ENCODE measurements around the gene KCNJ1. TPM values are rescaled to one million over a fixed set of nuclear protein-coding genes. Genes with fewer than 3 reads are reported as not detected.

The KCNJ1 gene
- total and polyA plus RNA-seq, 9 of the 15 experiments (the other 6 are each of a cell fraction or from before 2014, with no cell fraction given), result not detected

DNA sequence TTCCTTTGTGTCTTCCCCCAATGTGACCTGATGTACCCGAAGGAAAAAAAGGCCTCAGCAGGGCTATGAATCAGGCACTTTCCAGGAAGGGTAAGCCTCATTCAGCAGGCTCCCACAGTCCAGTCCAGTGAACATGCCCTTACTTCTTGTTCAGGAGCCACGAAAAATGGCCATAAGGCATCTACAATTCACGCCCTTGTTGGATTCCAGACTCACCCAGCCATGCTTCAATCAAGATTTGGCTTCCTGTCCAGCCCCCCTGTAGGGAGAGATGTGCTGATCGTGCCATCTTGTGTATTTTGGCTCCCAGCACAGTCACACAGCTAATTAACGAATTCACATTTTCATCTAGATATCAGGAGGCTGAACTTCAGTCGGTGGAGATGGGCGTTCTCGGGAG, 14.1 kb upstream of the KCNJ1 start:
- no peak overlapping the region for H3K27ac ChIP-seq (ENCODE audit: extremely low read depth, low read depth, low read length)
- H3K27me3 ChIP-seq (ENCODE audit: control insufficient read depth in 2 of 2, insufficient read depth in 2 of 2, low read length in 2 of 2), result no peaks in the 10 kb centered on the region; a peak in 1 of 5 replicates
- no TSS peak for BruUV-seq (replicated peaks)
- H3K4me2 ChIP-seq (ENCODE audit: insufficient read depth, low read length), result no peak overlapping the region
- WGBS (ENCODE audit: insufficient coverage, low coverage, missing lambda C conversion rate), result 0% methylated on average over 8 of the region's 8 CpGs
- H4K20me1 ChIP-seq (replicated peaks; ENCODE audit: control insufficient read depth, insufficient read depth, low read length), result no peaks in the 10 kb centered on the region
- FAIRE-seq (no peak), ATAC-seq (no peak), DNase-seq (ENCODE audit: extremely low read depth in 1 of 4, low spot score in 3 of 4) (no peak)
- no peaks in the 10 kb centered on the region for H3K79me2 ChIP-seq (ENCODE audit: control insufficient read depth, insufficient read depth, low read length)
- H3K9ac ChIP-seq (ENCODE audit: insufficient read depth in 1 of 2, low read depth in 2 of 2, low read length in 2 of 2), result no peak overlapping the region
- TF ChIP-seq, protein P1, sequence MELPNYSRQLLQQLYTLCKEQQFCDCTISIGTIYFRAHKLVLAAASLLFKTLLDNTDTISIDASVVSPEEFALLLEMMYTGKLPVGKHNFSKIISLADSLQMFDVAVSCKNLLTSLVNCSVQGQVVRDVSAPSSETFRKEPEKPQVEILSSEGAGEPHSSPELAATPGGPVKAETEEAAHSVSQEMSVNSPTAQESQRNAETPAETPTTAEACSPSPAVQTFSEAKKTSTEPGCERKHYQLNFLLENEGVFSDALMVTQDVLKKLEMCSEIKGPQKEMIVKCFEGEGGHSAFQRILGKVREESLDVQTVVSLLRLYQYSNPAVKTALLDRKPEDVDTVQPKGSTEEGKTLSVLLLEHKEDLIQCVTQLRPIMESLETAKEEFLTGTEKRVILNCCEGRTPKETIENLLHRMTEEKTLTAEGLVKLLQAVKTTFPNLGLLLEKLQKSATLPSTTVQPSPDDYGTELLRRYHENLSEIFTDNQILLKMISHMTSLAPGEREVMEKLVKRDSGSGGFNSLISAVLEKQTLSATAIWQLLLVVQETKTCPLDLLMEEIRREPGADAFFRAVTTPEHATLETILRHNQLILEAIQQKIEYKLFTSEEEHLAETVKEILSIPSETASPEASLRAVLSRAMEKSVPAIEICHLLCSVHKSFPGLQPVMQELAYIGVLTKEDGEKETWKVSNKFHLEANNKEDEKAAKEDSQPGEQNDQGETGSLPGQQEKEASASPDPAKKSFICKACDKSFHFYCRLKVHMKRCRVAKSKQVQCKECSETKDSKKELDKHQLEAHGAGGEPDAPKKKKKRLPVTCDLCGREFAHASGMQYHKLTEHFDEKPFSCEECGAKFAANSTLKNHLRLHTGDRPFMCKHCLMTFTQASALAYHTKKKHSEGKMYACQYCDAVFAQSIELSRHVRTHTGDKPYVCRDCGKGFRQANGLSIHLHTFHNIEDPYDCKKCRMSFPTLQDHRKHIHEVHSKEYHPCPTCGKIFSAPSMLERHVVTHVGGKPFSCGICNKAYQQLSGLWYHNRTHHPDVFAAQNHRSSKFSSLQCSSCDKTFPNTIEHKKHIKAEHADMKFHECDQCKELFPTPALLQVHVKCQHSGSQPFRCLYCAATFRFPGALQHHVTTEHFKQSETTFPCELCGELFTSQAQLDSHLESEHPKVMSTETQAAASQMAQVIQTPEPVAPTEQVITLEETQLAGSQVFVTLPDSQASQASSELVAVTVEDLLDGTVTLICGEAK (IDR thresholded peaks at IDR 0.05), result no peak
- TF ChIP-seq, protein P1 (CRISPR knock-in tag; IDR thresholded peaks at IDR 0.05), result no peak
- TF ChIP-seq HIVEP1 (CRISPR knock-in tag; IDR thresholded peaks at IDR 0.05) (no peak), TAF9B (IDR thresholded peaks at IDR 0.05; ENCODE audit: partially characterized antibody) (no peak)
- no peaks in the 10 kb centered on the region for H3K4me1 ChIP-seq (replicated peaks in 1 of 2; ENCODE audit: control insufficient read depth in 2 of 2, insufficient read depth in 2 of 2, low read length in 2 of 2)
- in situ Hi-C loops (cut with MboI) (loop anchor here (25.0 kb wide), 1 partner anchor 431 kb away; no protein-coding TSS in a partner anchor), intact Hi-C loops (cut with micrococcal nuclease) (loop anchor here (10.0 kb wide), 1 partner anchor 234 kb away; no protein-coding TSS in a partner anchor)
- no peak overlapping the region for H2AFZ ChIP-seq (ENCODE audit: low read depth, low read length)
- POLR2A ChIA-PET, result no interaction called here
- no peaks in the 10 kb centered on the region for H3K36me3 ChIP-seq (ENCODE audit: control insufficient read depth, insufficient read depth, low read length)
- no peaks in the 10 kb centered on the region for H3K9me3 ChIP-seq (replicated peaks; ENCODE audit: control insufficient read depth, insufficient read depth, low read depth, low read length)
- H3K9me1 ChIP-seq (ENCODE audit: control insufficient read depth, insufficient read depth, low read length), result no peaks in the 10 kb centered on the region
- H3K4me3 ChIP-seq, result no peak overlapping the region
- CTCF ChIA-PET (ENCODE audit: low intra/inter-chr PET ratio), result no interaction called here
